GM21360 (cell line): ENCODE data around the gene TAPT1.
"Not testable (repeated sequence)": the region's sequence is repeated elsewhere in the genome, so short reads cannot be mapped to it uniquely, and the experiment has no call there.

ENCODE experiments used
- ATAC-seq: cut with Tn5 transposase; IDR thresholded peaks from one replicate; pipeline ENCODE4 v1.9.1; 2021; ENCODE audit warnings: mild to moderate bottlenecking, moderate library complexity; ENCODE audit not compliant: unreplicated experiment

Gene TAPT1, protein sequence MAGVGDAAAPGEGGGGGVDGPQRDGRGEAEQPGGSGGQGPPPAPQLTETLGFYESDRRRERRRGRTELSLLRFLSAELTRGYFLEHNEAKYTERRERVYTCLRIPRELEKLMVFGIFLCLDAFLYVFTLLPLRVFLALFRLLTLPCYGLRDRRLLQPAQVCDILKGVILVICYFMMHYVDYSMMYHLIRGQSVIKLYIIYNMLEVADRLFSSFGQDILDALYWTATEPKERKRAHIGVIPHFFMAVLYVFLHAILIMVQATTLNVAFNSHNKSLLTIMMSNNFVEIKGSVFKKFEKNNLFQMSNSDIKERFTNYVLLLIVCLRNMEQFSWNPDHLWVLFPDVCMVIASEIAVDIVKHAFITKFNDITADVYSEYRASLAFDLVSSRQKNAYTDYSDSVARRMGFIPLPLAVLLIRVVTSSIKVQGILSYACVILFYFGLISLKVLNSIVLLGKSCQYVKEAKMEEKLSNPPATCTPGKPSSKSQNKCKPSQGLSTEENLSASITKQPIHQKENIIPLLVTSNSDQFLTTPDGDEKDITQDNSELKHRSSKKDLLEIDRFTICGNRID

DNA sequence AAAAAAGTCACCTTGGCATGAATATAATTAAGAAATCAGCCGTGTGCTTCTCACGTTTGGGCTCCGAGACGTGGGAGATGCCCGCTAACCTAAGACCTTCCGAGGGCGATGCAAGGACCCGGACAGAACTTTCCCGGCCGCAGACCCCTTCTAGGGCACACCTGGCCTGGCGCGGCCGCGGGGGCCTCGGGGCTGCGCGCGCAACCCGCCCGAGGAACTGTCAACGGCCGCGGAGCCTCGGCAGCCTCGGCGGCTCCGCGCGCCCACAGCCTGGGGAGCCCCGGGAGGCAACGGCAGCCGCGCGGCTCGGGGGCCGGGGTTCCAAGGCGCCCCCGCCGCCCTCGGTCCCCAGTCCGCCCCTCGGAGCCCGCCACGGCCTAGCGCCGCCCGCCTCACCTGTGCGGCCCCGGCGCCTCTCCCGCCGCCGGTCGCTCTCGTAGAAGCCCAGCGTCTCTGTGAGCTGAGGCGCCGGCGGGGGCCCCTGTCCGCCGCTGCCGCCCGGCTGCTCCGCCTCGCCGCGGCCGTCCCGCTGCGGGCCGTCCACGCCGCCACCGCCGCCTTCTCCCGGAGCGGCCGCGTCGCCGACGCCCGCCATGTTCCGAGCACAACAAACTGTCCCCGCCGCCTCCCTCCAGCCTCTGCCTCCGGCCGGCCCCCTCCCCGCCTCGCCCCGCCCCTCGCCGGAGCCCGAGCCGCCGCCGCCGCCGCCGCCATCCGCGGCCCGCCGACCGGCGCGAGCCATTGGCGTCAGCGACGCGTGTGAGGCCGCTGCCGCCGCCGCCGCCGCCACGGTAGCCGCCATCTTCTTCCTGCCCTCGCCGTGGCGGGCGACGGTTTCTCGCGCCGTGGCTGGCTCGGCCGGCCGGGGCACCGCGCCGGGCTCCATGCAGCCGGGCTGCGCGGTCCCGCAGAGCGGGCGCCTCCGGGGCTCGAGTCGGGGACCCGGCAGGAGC, at the start of gene TAPT1:
TAPT1 (minus strand) TSS at position 609 of the 953 bp plus-strand sequence; CDS start at position 595, 14 bp downstream.
- peak; percentile 68 for ATAC-seq

DNA sequence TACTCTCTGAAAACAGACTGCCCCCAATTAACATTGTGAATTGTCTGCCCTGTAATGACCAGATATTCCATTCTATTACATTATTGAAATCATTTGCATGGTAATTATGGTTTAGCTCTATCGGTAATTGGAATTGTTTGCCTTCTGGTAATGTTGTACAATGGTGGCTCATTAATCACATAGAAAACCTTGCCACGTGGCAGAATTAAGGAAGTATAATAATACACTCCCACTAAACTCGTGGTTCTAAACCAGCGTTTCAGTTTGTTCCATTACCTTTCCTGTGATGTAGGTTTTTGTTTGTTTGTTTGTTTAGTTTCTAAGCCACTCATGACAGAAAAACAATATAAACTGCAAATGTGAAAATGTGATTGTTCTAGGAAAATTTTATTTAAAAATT, 45.1 kb upstream of the TAPT1 start:
- ATAC-seq = no peak

DNA sequence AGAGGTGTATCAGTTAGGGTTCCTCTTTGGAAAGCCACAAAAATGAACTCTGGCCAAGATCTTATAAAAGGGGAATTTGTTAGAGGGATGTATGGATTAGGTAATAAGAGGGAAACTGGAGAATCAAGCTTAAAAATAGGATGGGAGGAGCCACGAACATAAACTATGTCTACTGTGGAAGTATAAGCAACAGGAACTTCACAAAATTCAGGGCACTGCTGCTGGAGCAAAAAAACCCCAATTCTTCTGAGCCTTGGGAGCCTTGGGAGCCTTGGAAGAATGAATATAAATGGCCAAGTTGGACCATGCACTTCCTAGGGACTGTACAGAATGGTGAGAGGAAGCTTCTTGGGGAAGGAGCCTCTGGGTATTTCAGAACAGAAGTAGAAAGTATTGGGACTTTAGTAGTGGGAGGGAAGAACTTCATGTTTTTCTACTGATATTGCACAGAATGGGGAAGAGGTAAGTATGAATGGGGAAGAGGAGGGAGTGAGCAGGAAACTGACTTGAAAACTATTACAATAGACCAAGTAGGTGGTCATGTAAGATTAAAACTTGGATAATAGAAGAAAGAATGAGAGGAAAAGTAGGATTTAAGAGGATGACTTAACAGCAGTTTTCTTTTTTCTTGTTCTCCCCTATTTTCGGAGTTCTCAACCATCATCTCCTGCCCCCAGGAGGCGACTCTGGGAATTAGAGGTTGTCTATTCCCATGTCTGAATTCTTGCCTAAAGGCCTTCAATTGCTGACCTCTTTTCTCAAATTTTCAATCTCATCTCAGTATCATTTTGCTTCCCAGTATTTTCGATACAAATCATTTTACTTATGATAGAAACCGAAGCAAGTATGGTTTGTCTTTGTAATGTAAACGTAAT, 44.4 kb upstream of the TAPT1 start:
- no peak for ATAC-seq

DNA sequence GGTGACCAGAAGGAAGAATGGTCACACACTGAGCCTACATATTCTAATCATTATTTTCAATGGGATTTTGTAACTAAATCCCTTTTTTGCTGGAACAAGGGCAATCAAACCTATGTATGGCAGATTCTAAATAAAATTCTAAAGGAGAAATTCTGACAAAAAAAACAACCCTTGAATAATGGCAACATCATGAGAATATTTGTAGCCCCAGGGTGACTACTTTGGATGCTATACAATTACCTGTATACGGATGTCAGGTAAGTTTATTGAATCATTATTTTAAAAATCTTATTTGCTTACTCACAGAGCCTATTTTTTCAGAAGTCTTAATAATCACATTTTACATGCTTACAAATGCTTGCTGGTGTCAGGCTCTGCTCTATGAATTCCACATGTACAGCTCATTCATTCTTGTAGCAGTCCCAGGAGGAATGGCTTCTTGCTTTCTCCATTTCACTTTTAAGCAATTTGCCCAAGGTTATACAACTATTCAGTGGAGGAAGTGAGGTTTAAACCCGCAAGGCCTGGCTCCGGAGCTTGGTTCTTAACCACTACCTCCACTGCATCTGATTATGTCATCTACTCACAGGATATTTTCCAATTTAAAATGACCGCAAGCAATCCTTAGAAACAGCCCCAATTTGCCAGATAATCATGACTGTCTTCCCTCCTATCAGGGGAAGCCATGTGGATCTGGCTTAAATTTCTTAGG, 43.6 kb upstream of the TAPT1 start:
- ATAC-seq = not testable (repeated sequence)

DNA sequence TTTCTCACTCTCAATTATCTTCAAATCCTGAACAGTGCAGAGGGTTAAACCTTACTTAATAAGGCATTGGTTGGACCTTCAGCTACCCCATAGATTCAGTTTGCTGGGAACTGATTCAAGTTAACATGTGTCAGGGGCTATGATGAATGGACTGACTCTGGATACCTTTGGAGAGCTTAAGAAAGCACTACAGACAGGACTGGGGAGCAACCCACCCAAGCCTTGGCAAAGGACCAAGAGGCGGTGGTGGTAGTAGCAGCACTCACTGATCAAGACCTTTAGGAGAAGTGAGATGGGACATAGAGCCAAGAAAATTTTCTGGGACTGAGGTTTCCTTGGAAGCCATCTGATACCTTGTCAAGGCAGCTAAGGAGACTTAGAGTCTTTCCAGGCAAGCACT, 43.0 kb upstream of the TAPT1 start:
- no peak for ATAC-seq

DNA sequence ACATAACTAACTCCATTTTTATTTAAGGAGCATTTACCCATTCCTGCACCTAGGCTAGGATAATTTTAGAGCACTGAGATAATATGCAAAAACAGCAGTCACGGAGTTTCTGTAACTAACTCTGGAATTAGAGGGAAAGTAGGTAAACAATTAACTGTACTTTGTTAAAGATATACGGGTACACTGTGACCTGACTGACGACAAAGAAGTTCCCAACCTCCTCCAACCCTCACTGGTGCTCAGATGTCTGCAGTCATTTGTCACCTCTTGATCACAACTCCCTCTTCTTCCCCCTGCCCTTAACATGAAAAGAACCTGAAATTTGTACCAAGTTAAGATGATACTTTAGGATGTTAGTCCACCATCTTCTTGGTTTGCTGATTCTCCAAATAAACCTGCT, 42.0 kb upstream of the TAPT1 start:
- no peak for ATAC-seq

DNA sequence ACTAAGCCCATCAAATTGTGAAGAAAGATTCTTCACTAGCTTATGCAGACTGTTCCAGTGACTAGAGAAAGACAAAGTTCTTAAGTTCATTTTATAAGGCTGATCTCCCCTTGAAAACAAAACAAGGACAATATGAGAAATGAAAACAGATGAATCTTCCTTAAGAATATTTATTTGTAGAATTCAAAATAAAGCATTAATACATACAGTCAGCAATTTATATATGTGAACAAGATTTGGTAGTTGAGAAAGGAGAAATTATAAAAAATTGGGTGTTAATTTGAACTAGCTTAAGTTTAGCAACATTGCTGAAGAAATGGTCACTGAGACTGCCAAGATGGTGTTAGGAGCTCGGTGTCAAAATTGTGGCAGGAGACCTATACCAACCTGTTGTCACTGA, 41.4 kb upstream of the TAPT1 start:
- ATAC-seq = no peak

DNA sequence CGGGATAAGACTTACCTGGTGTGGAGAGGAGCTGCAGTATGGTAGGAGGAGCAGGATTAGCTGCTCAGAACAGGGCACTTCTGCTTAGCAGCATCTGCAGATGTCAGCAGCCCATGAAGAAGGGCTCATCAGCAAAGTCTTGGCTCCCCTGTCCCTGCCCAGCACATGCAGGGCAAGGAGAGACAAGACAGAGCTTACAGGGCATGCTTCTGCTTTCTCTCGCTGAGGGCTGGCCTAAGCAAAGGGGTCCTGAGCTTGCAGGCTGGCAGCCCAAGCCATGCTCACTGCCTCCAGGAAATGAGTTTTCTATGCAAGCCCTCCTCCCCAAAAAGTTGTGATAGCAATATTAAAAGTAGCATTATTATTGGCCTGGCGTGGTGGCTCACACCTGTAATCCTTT, 39.5 kb upstream of the TAPT1 start:
- ATAC-seq = no peak

DNA sequence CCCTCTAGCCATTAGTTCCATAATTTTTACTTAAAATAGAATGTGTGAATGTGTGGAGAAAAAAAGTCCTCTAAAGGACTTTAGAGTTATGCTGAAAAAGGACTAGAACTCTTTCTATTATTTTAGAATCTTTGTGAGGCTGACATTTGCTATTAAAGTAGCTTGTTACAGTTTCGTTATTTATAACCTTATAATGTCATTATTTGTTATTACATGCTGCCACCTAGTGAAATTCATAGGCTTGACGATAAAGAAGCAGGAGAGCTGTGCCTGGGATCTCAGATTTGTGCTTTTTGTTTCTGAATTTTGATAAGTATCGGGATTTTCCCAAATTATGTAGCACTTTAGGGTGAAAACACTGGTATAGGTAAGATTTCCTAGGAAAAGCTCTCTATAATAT, 38.5 kb upstream of the TAPT1 start:
- ATAC-seq = peak; percentile 87

DNA sequence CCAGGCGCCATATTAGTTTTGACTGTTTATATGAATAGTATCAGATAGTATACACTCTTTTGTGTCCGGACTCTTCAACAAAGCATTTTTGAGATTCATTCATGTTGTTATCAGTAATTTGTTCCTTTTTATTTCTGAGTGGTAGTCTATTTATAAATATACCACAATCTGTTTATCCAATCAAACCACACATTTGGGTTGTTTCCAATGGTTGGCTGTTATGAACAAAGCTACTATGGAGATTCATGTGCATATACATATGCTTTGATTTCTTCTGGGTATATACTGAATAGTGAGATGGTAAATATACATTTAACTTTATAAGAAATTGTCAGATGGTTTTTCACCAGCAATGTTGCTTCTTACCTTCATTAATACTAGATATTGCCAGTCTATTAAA, 36.8 kb upstream of the TAPT1 start:
- no peak for ATAC-seq

DNA sequence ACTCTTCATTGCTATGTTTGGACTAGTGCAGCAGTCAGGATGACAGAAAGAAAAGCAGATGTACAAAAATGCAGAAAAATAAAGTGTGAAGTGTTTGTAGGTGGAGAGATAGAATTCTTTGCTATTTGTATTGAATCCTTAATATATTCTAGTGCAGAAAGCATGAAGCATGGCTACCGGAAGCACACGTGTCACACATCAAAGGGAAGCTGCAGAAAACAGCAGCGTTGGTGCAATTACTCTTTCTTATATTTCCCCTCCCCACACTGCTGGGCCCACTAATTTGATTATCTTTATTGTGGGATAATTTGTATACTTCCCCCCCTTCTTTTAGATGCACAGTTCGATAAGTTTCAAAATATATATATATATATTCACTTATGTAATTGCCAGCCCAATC, 35.9 kb upstream of the TAPT1 start:
- ATAC-seq = no peak

DNA sequence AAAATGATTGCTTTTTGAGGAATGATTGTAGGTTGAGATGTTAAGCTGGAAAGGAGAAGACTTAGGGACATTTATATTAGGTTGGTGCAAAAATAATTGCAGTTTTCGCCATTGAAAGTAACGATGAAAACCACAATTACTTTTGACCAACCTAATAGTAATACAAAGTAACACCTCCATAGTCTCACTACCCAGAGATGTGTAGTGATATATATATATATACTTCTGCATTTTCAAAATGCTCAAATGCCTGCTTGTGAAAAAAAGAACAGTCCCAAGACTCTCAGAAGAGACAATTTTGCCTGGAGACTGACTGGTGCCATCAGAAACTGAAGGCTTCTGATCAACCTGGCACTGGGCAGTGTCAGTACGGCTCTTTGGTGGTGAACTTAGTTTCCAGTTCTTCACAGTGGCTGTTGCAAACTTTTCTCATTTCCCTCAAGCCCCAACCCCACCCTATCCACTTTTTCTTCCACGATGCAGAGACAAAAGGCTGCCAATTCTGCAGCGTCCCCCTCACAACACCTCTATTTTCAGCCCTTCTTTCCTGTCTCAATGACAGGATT, 35.1 kb upstream of the TAPT1 start:
- no peak for ATAC-seq

DNA sequence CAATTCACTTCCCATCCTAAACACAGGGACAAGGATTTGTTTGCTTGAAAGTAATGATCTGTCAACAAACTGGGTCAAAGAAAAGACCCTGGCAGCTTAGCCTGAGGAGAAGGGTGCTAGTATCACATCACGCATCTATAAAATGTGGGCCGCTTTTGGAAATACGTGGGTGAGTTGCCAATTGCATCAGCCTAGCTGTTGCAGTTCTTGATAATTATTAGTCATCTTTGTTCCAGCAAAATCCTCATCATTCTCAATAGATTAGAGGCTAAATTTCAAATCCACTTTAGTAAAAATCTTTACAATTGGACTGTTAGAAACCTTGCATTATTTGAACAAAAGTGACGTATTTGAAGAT, 33.6 kb upstream of the TAPT1 start:
- no peak for ATAC-seq

DNA sequence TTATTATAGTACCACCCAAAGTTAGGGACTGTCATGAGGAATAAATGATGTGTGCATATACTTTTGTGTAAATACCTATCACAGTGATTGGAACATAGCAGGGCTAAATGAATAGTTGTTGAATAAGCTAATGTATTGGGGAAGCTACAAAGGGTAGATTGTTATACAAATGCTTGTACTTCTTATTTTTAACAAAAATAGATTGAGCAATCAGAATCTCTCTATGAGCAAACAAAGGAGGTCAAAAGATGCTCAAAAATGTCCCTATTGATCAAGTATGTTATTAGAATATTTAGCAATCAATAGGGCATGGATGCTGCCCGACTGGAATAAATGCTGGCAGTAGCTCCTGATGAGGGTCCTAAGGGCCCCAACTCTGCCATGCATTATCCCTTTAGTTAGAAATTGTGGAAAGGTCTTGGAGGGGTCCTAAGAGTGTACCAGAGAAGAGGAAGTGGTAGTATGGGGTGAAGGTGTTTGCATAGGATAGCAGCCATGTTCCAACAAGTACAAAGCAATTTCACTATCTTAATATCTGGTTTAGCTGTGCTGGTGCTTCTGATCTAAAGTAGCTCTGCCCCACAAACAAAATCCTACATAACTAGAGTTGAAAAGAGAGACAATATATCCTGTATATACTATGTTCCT, 33.1 kb upstream of the TAPT1 start:
- ATAC-seq = no peak

DNA sequence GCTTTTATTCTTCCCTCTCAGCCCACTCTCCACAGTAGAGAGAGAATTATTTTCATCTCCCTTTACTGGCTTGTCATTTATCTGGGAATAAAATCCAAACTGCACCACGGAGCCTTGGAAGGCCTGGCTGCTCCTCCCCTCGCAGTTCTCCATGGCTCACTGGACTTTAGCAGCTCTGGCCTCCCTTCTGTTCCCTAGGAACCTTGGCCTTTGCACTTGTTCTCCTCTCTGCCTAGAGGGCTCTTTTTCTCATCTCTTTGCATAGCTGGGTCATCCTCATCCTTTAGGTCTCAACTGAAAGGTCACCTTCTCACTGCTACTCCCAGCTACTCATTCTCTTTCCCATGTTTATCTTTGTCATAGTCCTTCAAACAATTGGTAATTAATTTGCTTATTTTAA, 31.3 kb upstream of the TAPT1 start:
- no peak for ATAC-seq

DNA sequence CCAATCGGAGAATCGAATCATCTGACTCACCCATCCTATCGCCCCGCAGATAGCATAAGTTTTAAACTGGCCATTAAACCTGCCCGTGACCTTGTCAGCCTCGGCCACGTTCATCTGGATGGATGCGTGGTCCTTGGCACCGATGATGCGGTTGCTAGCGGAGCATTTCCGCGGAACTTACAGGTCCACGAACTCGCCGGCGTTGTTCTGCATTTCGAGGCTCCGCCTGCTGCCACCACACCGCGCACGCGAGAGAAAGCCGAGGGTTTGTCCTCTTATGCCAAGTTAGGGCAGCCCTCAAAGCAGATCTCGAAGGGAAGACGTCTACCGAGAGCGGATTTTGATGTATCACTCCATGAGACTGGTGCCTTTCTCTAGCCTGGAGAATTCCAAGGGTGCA, 30.1 kb upstream of the TAPT1 start:
- ATAC-seq = no peak

DNA sequence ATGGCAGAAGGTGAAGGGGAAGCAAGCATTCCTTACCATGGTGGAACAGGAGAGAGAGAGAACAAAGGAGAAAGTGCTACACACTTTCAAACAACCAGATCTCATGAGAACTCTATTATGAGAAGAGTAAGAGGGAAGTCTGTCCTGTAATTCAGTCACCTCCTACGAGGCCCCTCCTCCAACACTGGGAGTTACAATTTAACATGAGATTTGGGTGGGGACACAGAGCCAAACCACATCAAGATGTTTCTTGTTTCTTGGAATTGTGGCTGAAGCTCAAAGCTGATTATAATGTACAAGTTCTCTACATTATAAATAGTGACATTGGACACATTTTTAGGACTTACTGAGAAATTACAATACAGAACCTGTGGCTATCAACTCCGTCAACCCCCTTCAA, 29.5 kb upstream of the TAPT1 start:
- ATAC-seq = no peak

DNA sequence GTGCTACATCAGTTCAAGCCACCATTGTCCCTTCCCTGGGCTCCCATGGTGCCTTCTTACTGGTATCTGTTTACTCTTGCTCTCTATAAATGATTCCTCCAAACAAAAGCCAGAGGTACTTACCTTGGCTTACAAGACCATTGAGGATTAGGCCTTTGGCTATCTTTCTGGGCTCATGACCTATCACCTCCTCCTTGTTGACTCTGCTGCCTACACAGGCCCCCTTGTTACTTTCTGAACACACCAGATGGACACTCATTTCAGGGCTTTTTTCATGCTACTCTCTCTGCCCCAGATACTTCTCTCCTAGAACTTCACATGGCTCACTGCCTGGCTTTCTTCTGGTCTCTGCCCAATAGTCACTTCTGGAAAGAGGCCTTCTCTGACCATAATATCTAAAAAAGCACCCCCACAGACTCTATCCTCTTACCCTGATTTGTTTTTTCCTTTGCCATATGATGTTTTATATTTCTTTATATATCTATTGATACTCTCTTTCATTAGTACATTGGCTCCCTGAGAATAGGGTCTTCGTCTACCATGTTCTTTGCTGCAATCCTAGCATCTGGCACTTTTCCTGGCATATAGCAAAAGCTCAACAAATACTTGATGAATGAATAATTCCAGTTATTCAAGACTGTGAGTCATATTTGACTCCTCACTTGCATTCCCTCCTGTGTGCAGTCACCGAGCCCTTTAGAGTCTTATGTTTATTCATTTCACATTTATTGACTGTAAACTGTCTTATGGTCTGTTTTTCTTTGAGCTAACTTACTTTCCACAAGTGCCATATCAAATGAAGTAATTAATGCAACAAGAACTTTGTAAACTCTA, 27.1 kb upstream of the TAPT1 start:
- no peak for ATAC-seq
